CD14-positive monocyte (primary cell): ENCODE results near the gene CYB561D2. TPM values are rescaled to one million over a fixed set of nuclear protein-coding genes. Genes with fewer than 3 reads are reported as not detected.

Experiments
- DNase-seq, 3 donors: peaks; one replicate each; pipeline ENCODE4 v3.0.0-alpha.2; 2011 to 2022
- H2AFZ ChIP-seq: 2 replicates; pipeline ENCODE4 v1.6.0; 2012; ENCODE audit warnings: mild to moderate bottlenecking, low read depth, low read length, inconsistent platforms; ENCODE audit not compliant: insufficient read depth, poor library complexity, severe bottlenecking
- H3K27ac ChIP-seq, 2 donors: 1 replicate in 1 of 2; 2 replicates in 1 of 2; pipeline ENCODE4 v1.5.1; 2012 to 2013; ENCODE audit warnings: low read length in 2 of 2, control low read depth in 1 of 2, inconsistent platforms in 1 of 2, low read depth in 1 of 2, mild to moderate bottlenecking in 1 of 2
- H3K27me3 ChIP-seq, 2 donors: one replicate each; pipeline versions ENCODE4 v1.6.0 to v1.6.1; 2011 to 2013; ENCODE audit warnings: low read length in 2 of 2; ENCODE audit not compliant: control insufficient read depth in 2 of 2, insufficient read depth in 2 of 2
- H3K36me3 ChIP-seq, 2 donors: replicated peaks in 1 of 2; 1 replicate in 1 of 2; 2 replicates in 1 of 2; pipeline versions ENCODE4 v1.5.1 to v1.6.1; 2012 to 2013; ENCODE audit warnings: low read length in 2 of 2, control low read depth in 1 of 2, inconsistent platforms in 1 of 2, mild to moderate bottlenecking in 1 of 2; ENCODE audit not compliant: insufficient read depth in 2 of 2, control insufficient read depth in 1 of 2
- H3K4me1 ChIP-seq, 2 donors: 1 replicate in 1 of 2; 2 replicates in 1 of 2; pipeline versions ENCODE4 v1.5.1 to v1.6.1; 2012 to 2013; ENCODE audit warnings: low read length in 2 of 2, control low read depth in 1 of 2, inconsistent platforms in 1 of 2, mild to moderate bottlenecking in 1 of 2, moderate library complexity in 1 of 2; ENCODE audit not compliant: insufficient read depth in 2 of 2, control insufficient read depth in 1 of 2
- H3K4me2 ChIP-seq: replicated peaks from 2 replicates; pipeline ENCODE3; 2012; ENCODE audit warnings: low read length, moderate library complexity, mild to moderate bottlenecking; ENCODE audit not compliant: poor library complexity, severe bottlenecking; ENCODE audit errors: extremely low read depth
- H3K4me3 ChIP-seq, 3 experiments: fragments of 200-600 bp in 1 of 3; sonication (generic) in 1 of 3; replicated peaks in 1 of 3; 1 replicate in 2 of 3; 2 replicates in 1 of 3; pipeline ENCODE4 v1.5.1; 2011 to 2013; ENCODE audit warnings: low read length in 3 of 3, mild to moderate bottlenecking in 3 of 3, control low read depth in 2 of 3, low read depth in 2 of 3, inconsistent platforms in 1 of 3, moderate library complexity in 1 of 3
- H3K79me2 ChIP-seq: 2 replicates; pipeline ENCODE4 v1.6.0; 2012; ENCODE audit warnings: mild to moderate bottlenecking, control low read depth, inconsistent platforms, low read length, moderate library complexity; ENCODE audit not compliant: insufficient read depth
- H3K9ac ChIP-seq: 2 replicates; pipeline ENCODE4 v1.6.0; 2017; ENCODE audit warnings: low read length, mild to moderate bottlenecking; ENCODE audit not compliant: insufficient read depth, poor library complexity, severe bottlenecking
- H3K9me3 ChIP-seq, 2 donors: replicated peaks in 1 of 2; 1 replicate in 1 of 2; 2 replicates in 1 of 2; pipeline versions ENCODE4 v1.5.1 to v1.6.1; 2012 to 2013; ENCODE audit warnings: low read length in 2 of 2, control low read depth in 1 of 2; ENCODE audit not compliant: control insufficient read depth in 1 of 2, insufficient read depth in 1 of 2
- H4K20me1 ChIP-seq: 2 replicates; pipeline ENCODE4 v1.6.0; 2012; ENCODE audit warnings: mild to moderate bottlenecking, low read length, control low read depth, moderate library complexity; ENCODE audit not compliant: insufficient read depth
- H3K27ac Mint-ChIP-seq, 7 donors: one replicate each; pipeline ENCODE4 v1.8.0; 2020; ENCODE audit warnings: mild to moderate bottlenecking in 7 of 7, mixed read lengths in 7 of 7, moderate library complexity in 6 of 7, inconsistent platforms in 2 of 7
- H3K27me3 Mint-ChIP-seq, 3 donors: one replicate each; pipeline ENCODE4 v1.8.0; 2021 to 2022; ENCODE audit warnings: low read depth in 3 of 3, mild to moderate bottlenecking in 3 of 3, mixed read lengths in 3 of 3, moderate library complexity in 3 of 3, inconsistent platforms in 1 of 3
- H3K36me3 Mint-ChIP-seq, 2 donors: one replicate each; pipeline ENCODE4 v1.8.0; 2020; ENCODE audit warnings: mixed read lengths in 2 of 2, inconsistent platforms in 1 of 2, mild to moderate bottlenecking in 1 of 2
- H3K4me1 Mint-ChIP-seq: one replicate; pipeline ENCODE4 v1.8.0; 2020; ENCODE audit warnings: mild to moderate bottlenecking, mixed read lengths
- H3K4me3 Mint-ChIP-seq, 2 donors: one replicate each; pipeline ENCODE4 v1.8.0; 2020; ENCODE audit warnings: mild to moderate bottlenecking in 2 of 2, mixed read lengths in 2 of 2, moderate library complexity in 1 of 2
- H3K9me3 Mint-ChIP-seq, 7 donors: one replicate each; pipeline ENCODE4 v1.8.0; 2020 to 2022; ENCODE audit warnings: mixed read lengths in 7 of 7, mild to moderate bottlenecking in 6 of 7, moderate library complexity in 6 of 7, inconsistent platforms in 2 of 7
- CTCF ChIP-seq: fragments of 200-600 bp; IDR thresholded peaks from one replicate; pipeline ENCODE4 v1.8.0; 2022; ENCODE audit warnings: antibody characterized with exemption, mild to moderate bottlenecking
- WGBS: methylation state at CpG from one replicate; pipeline ENCODE4 v1.1.5; 2013; ENCODE audit warnings: missing lambda C conversion rate; ENCODE audit not compliant: insufficient coverage; 5-methylcytosine and 5-hydroxymethylcytosine counted together
- intact Hi-C, 2 donors: fragments of 100-400 bp; cut with micrococcal nuclease; formaldehyde crosslinking; loops; one replicate each; pipeline versions ENCODE4 v1.15.0 to v1.15.1; 2023
- polyA plus RNA-seq, 3 donors: library from polyadenylated mRNA; depleted of rRNA in 1 of 3; unstranded in 2 of 3; stranded (reverse) in 1 of 3; fragments of 300-500 nt in 2 of 3; fragments of >200 nt in 1 of 3; fragmentation: Illumina TruSeq in 2 of 3; gene quantifications; 1 replicate in 2 of 3; 2 replicates in 1 of 3; pipeline ENCODE4 v1.2.3, GENCODE V29; 2012 to 2021

CYB561D2 gene
- polyA plus RNA-seq, 3 donors = 78.9 to 94.0 (median 82.5) TPM

GRCh38 chr3:50396502-50396901 lies 45.8 kb downstream of the CYB561D2 start:
- no peaks in the 10 kb centered on the region for H3K36me3 ChIP-seq
- no peaks in the 10 kb centered on the region for H3K36me3 Mint-ChIP-seq
- 98% methylated on average over 7 of the region's 10 CpGs for WGBS
- peaks cover 0 to 12% (median 1%) of the 10 kb centered on the region in 3 donors for H3K27me3 Mint-ChIP-seq
- no peak overlapping the region for H3K4me3 Mint-ChIP-seq
- peaks cover 12 to 13% of the 10 kb centered on the region in 2 donors for H3K4me1 ChIP-seq
- TF ChIP-seq CTCF = no peak
- intact Hi-C loops = no loop called here
- DNase-seq = no peak
- H3K4me3 ChIP-seq = no peak overlapping the region
- no peak overlapping the region for H3K9ac ChIP-seq
- H3K9me3 Mint-ChIP-seq = no peaks in the 10 kb centered on the region
- no peaks in the 10 kb centered on the region for H4K20me1 ChIP-seq
- H3K4me2 ChIP-seq = no peak overlapping the region
- no peaks in the 10 kb centered on the region for H3K9me3 ChIP-seq
- no peak overlapping the region for H2AFZ ChIP-seq
- no peaks in the 10 kb centered on the region for H3K79me2 ChIP-seq
- peaks cover 14% of the 10 kb centered on the region for H3K4me1 Mint-ChIP-seq
- no peak overlapping the region for H3K27ac ChIP-seq
- no peaks in the 10 kb centered on the region for H3K27me3 ChIP-seq
- peak overlapping the region in 4 of 7 donors; percentile 27 to 76 (median 50) for H3K27ac Mint-ChIP-seq

GRCh38 chr3:50401978-50402595 lies 51.4 kb downstream of the CYB561D2 start:
- no peak for DNase-seq
- H3K79me2 ChIP-seq = no peaks in the 10 kb centered on the region
- WGBS = 56% methylated on average over 4 of the region's 5 CpGs
- intact Hi-C loops = no loop called here
- H3K27me3 ChIP-seq = no peaks in the 10 kb centered on the region
- Mint-ChIP-seq H3K27ac (no peak overlapping the region), H3K4me3 (no peak overlapping the region), H3K9me3 (no peaks in the 10 kb centered on the region), H3K36me3 (no peaks in the 10 kb centered on the region), H3K4me1 (peaks cover 2% of the 10 kb centered on the region), H3K27me3 (peaks cover 2 to 5% (median 4%) of the 10 kb centered on the region in 3 donors)
- no peak overlapping the region for H3K4me2 ChIP-seq
- H3K9ac ChIP-seq = no peak overlapping the region
- no peak overlapping the region for H3K27ac ChIP-seq
- H4K20me1 ChIP-seq = no peaks in the 10 kb centered on the region
- H3K4me3 ChIP-seq = no peak overlapping the region
- no peaks in the 10 kb centered on the region for H3K4me1 ChIP-seq
- TF ChIP-seq CTCF = no peak
- no peaks in the 10 kb centered on the region for H3K9me3 ChIP-seq
- H3K36me3 ChIP-seq = no peaks in the 10 kb centered on the region
- H2AFZ ChIP-seq = no peak overlapping the region

Other genes with a start within 250 kb of the CYB561D2 start
- under 1 TPM in 1 of 3 donors, not detected in 2; 0.01 TPM for gene SEMA3F, start 195.5 kb upstream of the CYB561D2 start, polyA plus RNA-seq
- not detected for gene GNAT1, start 159.3 kb upstream of the CYB561D2 start, polyA plus RNA-seq
- not detected for gene SLC38A3, start 145.6 kb upstream of the CYB561D2 start, polyA plus RNA-seq
- gene GNAI2, start 114.7 kb upstream of the CYB561D2 start, polyA plus RNA-seq = 1,000 to 10,000 TPM in 2 of 3 donors, 100 to 1,000 TPM in 1; 914 to 1,492 (median 1,165) TPM
- under 1 TPM in 1 of 3 donors, not detected in 2; 0.56 TPM for gene SEMA3B, start 81.7 kb upstream of the CYB561D2 start, polyA plus RNA-seq
- gene LSMEM2, start 71.8 kb upstream of the CYB561D2 start, polyA plus RNA-seq = not detected
- 10 to 100 TPM; 17.1 to 35.1 (median 23.3) TPM for gene IFRD2, start 58.4 kb upstream of the CYB561D2 start, polyA plus RNA-seq
- gene HYAL3, start 51.5 kb upstream of the CYB561D2 start, polyA plus RNA-seq = 1 to 10 TPM; 3.4 to 5.8 (median 4.9) TPM
- gene NAA80, start 51.5 kb upstream of the CYB561D2 start, polyA plus RNA-seq = 10 to 100 TPM in 1 of 3 donors, 1 to 10 TPM in 2; 2.3 to 21.3 (median 4.6) TPM
- gene HYAL1, start 47.3 kb upstream of the CYB561D2 start, polyA plus RNA-seq = under 1 TPM in 1 of 3 donors, not detected in 2; 0.57 TPM
- 10 to 100 TPM; 18.3 to 25.8 (median 18.9) TPM for gene HYAL2, start 28.1 kb upstream of the CYB561D2 start, polyA plus RNA-seq
- 10 to 100 TPM; 22.6 to 55.7 (median 47.0) TPM for gene TUSC2, start 22.6 kb upstream of the CYB561D2 start, polyA plus RNA-seq
- 100 to 1,000 TPM in 1 of 3 donors, 10 to 100 TPM in 2; 16.0 to 229 (median 24.0) TPM for gene RASSF1, start 10.0 kb upstream of the CYB561D2 start, polyA plus RNA-seq
- gene ZMYND10, start 5.1 kb upstream of the CYB561D2 start, polyA plus RNA-seq = 1 to 10 TPM in 1 of 3 donors, under 1 TPM in 2; 0.12 to 1.7 (median 0.19) TPM
- gene NPRL2, start 87 bp upstream of the CYB561D2 start, polyA plus RNA-seq = 10 to 100 TPM; 20.9 to 37.9 (median 23.5) TPM
- gene TMEM115, start 8.7 kb downstream of the CYB561D2 start, polyA plus RNA-seq = 10 to 100 TPM; 14.5 to 36.2 (median 32.9) TPM
- gene CACNA2D2, start 152.8 kb downstream of the CYB561D2 start, polyA plus RNA-seq = under 1 TPM in 2 of 3 donors, not detected in 1; 0.09 to 0.16 TPM
- gene C3orf18, start 216.9 kb downstream of the CYB561D2 start, polyA plus RNA-seq = 1 to 10 TPM in 1 of 3 donors, under 1 TPM in 2; 0.18 to 1.5 (median 0.76) TPM
- 10 to 100 TPM; 10.1 to 14.0 (median 12.1) TPM for gene HEMK1, start 218.7 kb downstream of the CYB561D2 start, polyA plus RNA-seq